DLD1 (cell line): ENCODE data around the gene TPP1.

ENCODE experiments used
- in situ Hi-C: cut with HindIII; loops from 2 replicates; pipeline ENCODE4 v1.10.0; 2017; ENCODE audit warnings: low sequenced_read_pairs

TPP1 gene

DNA sequence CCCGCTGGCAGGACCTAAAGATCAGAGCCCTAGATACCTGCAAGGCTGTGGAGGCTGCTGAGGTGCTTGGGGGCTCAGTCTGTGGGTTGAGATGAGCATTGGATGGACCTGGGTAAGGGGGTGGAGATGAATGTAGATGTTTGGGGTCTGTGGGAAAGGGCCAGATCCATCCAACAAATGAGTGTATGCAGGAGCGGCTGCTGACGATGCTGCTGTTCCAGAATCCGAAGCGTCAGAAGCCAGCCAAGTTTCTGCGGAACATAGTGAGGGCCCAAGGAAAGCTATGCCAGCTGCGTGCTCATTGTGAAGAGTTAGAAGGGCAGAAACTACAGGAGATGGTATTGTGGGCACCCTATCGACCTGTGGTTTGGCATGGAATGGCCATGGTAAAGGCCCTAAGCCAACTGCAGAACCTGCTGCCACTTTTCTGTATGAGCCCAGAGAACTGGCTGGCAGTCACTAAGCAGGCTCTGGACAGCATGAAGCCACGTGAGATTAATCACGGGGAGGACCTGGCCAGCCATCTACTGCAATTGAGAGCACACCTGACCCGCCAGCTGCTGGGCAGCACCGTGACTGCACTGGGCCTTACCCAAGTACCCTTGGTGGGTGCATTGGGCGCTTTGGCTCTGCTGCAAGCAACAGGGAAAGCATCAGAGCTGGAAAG, 52.4 kb downstream of the TPP1 start:
- in situ Hi-C loops = no loop called here

DNA sequence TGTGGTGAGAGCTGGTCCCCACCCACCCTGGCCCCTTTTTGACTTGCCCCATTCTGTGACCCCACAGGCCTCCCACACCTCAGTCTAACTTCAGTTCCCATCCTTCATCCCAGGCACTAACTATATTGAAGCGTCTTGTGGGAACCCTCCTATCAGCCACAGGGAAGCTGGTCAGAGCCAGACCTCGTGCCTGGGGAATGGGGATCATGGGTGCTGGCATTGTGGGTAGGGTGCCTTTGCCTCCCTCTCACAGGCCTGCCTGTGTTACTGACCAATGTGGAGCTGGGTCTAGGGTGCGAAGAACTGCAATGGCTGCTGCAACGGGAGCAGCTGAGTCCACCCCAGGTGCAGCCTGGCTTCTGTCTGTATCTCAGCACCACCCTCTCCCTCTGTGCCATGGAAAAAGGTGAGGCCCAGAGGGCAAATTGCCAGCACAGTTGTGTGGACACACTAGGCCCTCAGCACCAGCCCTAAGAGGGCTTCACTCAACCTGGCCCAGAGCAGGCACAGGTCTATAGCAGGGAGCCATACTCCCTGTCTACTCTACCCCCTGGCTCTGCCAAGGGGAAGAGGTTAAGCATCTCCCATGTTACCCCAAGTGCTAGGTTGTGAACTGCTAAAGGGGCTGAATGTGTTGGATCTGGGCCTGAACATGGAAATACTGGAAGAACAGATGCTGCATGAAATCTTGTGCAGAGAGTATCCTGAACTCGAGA, 53.1 kb downstream of the TPP1 start:
- in situ Hi-C loops = no loop called here

DNA sequence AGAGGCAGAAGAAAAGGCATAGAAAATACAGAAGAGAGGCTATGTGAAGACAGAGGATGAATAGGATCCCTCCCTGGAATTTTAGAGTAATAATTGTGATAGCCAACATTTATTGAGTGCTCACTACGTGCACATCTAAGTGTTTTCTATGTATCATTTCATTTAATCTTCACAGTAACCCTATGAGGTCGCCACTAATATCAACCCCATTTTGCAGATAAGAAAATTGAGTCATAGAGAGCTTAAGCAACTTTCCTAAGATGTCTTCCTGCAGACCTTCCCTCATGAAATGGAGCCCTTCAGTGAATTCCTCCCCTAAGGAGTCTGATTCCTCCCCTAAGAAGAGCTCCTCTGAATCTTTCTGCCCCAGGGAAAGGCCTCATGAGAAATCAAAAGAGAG, 53.9 kb downstream of the TPP1 start:
- in situ Hi-C loops = no loop called here

DNA sequence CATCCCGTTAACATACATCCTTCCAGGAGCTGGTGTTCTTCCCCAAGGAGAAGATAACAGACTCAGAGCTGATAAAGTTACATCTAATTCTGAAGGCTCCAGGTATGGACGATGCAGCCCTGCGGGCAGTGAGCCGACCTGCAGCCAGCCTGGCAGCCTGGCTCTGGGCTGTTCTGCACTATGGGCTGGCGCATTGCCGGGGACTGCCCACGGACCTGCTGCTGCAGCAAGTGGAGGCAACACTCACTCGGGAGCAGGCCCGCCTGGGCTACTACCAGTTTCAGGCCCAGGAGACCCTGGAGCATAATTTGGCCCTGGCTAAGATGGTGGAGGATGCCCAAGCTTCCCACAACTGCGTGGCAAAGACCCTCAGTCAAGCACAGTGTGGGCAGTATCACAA, 55.6 kb downstream of the TPP1 start:
- in situ Hi-C loops = no loop called here

DNA sequence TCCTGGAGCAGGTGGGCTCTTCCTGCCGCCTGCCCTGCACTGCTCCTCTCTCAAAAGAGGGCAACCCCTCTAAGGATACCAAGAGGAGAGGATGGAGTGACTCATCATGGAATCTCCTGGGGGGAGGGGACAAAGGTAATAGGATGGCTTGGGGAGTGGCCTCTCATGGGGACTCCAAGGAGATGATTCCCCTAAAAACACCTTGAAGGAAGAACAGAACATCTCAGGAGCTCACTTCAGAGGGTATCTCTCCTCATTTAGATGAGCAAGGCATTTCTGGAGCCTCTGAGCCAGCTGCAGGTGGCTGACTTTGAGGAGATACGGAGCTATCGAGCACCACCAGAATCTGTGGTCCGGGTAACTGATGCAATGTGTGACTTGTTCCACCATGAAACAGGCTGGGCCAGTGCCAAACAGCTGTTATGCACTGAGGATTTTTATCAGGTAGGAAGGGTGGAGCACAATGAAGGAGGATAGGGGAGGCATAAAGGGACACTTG, 56.1 kb downstream of the TPP1 start:
- in situ Hi-C loops = no loop called here
